Measurements from ENCODE around the gene LHX5.

The LHX5 gene

DNA sequence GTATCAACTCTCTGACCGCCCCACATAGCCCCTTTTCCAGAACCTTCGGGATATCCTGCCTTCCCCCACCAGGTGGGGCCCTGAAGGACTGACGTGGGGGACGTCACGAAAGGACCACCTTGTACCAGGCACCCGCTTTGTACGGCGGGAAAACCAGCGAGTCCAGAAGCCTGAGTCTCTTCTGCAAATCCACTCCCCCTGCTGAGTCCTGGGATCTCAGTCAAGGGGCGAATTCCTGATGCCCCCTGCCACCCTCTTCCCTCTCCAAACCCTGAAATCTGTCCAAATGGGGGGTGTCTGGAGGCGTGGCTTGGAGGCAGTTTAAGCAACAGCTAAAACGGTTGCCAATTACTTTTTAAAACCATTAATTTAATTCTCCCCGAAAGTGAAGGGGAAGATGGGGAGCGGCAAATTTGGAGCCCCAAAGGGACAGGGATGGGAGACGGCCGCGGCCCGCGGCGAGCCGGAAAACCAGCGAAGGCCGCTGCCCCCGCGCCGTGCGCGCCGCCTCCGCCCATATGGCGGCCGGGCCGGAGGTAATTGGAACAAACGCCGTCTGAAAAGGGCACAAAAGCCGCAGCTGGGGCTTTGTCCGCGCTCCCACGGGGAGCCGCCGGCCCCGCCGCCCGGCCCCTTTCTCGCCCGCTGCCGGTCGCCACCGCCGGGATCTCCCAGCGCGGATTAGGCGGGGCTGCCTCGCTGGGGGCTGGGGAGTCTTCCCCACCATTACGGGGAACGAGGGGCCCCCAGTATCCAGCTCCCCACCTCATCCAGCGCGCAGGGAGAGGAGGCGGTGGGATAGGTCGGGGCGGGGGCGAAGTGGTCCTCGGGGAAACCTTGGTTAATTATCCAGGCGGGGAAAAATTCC lies 6.6 kb downstream of the LHX5 start:
- DNase-seq: no peak

DNA sequence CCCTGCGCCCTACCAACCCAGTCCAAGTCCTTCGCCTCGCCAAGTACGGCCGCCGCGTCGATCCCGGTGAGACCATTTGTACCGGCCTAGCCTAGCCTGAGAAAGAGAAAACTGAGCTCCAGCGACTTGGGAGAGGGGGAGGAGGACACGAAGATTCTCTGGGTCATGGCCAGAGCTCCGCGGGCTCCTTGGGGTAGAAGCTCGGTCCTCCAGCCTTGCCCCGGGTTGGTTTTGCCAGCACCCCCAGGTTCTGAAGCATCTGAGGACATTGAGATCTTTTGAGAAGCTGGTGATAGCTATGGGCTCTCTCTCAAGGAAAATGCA lies 7.3 kb downstream of the LHX5 start:
- no peak for DNase-seq

GRCh38 chr12:113463746-113464451 lies 7.8 kb downstream of the LHX5 start:
- DNase-seq: no peak

GRCh38 chr12:113462998-113463745 lies 8.5 kb downstream of the LHX5 start:
- DNase-seq: no peak

DNA sequence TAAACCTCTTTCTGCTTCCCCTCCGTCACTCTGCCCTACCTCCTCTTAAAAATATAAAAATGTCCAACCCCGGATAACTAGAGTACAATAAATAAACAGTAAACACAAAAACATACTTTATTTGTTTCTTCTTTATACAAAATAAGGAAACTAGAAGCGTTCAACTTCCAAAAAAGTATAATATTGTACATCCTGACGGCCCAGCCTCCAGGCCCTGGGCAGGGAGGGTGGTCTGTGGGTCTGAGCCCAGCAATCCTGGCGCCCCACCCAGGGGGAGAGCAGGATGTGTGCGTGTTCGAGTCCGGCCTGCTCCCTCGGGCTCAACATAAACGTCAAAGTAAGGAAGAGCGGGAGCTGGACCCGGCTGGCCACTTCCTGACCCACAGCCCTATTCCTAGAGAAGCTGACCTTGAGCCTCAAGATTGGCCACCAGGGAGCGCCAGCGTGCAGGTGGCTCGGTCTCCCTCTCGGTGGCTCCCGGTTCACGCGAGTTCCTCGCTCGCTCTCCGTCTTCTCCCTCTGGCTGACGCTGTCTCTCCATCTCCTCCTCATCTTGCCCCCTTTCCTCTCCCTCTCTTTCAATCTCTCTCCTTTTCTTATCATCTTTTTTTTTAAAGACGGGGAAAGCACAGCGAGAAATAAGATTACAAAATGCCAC lies 9.4 kb downstream of the LHX5 start:
- peak; percentile 83 for DNase-seq

DNA sequence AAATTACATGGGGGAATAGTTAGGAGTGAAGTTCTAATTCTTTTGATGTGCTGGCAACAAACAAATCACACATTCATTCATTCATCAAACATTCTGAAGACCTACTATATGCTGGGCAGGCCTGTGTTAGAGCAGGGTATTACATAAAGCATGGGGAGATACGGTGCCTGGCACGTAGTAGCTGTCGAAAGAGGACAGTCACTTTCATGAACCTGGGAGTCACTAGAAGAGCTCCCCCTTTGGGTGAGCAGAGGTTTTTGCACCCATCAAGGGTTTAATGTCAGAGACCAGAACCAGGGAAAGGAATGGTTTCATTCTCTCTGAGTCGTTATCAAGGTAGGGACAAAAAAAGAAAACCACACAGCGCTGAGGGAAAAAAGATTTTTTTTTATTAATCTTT lies 10.0 kb downstream of the LHX5 start:
- peak; percentile 74 for DNase-seq

DNA sequence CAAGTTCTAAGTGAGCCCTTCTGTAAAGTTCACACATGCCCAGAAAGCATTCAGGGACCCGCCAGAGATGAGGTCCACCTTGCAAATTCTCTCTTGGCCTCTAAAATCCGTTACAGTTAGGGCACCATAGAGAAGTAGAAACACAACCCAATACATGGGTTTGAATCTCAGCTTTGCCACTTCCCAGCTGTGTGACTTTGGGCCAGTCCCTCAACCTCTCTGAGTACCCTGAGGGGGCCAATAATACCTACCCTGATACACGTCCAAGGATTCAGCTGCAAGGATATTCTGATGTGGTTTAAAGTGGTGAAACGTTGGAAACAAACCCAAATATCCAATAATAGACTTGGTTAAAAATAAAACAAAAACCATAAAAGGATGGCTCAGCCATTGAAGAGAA lies 11.7 kb downstream of the LHX5 start:
- no peak for DNase-seq

GRCh38 chr12:113457710-113458109 lies 14.0 kb downstream of the LHX5 start:
- no peak for DNase-seq

- DNase-seq: no peak
Observed at GRCh38 chr12:113457185-113457584, 14.5 kb downstream of the LHX5 start.

GRCh38 chr12:113456761-113457160 lies 14.9 kb downstream of the LHX5 start:
- DNase-seq: no peak

DNA sequence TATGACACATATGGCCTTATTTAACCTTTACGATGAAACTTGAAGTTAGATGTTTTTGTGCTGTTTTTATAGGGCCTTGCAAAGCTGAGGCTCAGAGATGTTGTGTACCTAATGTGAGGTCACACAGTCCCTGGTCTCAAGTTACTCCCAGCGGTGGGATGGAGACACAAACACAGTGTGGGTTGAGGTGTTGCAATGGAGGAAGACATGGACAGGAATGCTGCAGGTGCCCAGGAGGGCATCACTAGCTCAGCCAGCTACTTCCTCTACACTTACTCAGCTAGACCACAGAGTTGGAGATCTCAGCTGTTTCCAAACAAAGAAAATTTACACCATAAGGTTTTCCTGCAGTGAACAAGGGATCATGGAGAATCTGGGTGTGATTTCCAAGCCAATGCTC lies 15.5 kb downstream of the LHX5 start:
- no peak for DNase-seq

DNA sequence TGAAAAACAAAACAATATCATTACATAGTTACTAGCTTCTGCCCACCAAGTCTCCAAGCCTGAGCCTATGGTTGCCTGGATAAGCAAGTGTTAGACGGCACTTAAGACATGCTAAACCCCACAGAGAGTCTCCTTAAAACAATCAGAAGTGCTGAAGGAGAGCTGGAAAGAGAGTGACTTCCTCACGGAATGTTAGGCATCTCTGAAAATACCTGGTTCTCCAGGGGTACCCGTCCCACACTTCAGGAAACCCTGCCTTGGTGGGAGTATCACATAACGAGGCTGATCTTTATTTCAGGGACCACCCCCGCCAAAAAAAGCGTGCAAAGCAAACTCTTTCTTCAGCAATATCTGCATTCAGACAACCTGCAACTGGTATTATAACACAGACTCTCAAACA lies 18.3 kb downstream of the LHX5 start:
- no peak for DNase-seq

DNA sequence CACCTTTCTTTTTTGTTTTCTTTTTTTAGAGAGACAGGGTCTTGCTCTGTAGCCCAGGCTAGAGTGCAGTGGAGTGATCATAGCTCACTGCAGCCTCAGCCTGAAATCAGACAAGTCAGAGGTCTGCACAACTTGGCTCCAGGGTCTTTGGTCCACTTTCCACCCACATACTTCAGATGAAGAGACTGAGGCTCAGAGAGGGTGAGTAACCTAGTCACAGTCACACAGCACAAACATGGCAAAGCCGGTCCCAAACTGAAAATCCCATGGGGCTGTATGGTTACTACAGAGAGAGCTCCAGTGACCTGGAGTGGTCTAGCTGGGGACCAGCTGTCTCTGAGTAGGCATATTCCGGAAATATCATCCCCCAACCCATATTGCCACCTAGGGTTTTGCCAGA lies 19.2 kb downstream of the LHX5 start:
- no peak for DNase-seq

- no peak for DNase-seq
Observed at GRCh38 chr12:113449839-113450238, 21.8 kb downstream of the LHX5 start.

DNA sequence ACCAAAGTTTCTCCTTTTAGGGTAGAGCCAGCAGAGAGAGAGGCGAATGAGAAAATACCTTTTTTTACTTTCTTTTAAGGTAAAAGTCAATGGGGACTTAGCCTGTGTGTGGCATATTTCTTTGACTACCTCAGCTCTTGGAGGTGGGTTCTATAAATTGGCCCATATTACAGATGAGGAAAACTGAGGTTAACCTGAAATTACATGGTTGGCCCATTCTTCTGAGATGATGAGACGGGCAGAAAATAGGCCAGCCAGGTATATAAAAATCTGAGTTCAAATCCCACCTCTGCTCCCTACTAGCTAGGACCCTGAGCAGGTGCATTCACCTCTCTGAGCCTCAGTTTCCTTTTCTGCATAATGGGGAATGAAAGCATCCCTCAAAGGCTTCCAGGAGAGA lies 22.4 kb downstream of the LHX5 start:
- no peak for DNase-seq

GRCh38 chr12:113448873-113449272 lies 22.8 kb downstream of the LHX5 start:
- no peak for DNase-seq

DNA sequence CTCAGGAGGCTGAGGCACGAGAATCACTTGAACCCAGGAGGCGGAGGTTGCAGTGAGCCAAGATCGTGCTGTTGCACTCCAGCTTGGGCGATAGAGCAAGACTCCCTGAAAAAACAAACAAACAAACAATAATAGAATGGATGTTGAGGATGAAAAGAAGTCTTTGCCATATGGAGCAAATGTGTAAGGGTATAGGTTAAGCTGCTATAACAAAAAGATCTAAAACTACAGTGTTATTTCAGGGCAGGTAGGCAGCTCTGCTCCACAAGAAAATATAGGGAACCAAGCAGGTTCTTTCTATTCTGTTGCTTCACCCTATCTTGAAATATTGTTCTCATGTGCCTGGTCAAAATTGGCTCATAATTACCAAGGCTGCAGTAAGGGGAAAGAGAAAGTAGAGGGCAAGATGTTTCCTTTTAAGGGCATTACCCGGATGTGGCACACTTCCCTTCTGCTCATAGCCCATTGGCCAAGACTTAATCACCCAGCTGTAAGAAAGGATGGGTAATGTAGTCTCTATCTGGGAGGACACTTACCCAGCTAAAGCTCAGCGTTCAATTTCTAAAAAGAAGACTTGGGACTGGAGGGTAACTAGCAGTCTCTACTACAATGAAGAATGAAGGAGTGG lies 26.0 kb downstream of the LHX5 start:
- peak; percentile 60 for DNase-seq

DNA sequence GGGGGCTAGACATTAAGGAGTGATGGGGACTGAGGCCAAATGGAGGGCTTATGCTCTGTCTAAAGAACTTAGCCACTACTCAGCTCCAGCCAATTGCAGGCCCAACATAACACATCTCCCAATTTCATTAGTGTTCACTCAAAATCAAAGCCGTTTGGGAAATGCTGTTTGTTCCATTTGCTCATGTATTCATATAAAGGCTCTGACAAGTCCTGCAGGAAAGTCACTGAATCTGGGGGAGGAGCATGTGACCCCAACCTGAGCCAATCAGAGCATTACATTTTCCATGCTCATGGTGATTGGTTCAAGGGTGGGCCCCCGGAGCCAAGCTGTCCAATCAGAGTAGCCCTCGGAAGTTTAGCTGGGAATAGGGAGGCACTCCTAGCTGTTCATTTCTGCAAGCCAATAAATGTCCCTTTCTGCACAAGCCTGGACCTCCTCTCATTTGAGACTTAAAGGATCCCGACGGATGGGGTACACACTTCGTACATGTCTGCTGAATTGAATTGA lies 28.6 kb downstream of the LHX5 start:
- no peak for DNase-seq

DNA sequence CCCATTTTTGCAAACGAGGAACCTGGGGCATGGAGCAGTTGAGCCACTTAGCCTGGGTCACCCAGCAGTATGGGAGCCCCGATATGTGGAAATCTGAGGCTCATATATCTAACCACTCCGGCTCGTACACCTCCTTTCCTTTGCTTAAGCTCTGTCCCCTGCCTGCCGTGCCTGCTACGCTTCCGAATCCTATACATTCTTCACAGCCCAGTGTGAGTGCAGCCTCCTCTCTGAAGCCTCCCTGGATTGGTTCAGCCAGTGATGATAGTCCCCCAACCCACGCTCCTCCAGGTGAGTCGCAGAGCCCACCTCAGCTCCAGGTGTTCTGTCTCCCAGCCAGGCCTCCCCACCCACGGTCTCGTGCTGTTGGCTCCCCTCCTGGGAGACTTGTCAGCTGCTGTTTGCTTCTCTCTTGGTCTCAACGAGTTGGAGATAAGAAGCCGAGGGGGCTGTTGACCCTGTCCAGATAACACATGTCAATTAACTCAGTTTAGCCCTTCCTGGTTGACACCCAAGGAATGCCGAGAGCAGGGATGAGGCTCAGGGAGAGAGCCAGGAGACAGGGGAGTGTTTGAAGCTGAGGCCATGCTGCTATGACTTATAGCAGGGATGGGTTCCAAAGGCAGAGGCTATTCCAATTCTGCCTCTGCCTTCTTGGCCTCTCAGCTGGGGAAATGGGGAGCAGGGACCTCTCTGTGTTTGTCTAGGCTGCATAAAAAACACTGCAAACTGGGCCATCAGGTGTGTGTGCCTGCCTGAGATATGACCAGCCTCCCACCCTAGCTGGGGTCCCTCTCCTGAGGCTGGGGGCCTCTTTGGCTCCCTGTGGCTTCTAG lies 30.5 kb downstream of the LHX5 start:
- no peak for DNase-seq

DNA sequence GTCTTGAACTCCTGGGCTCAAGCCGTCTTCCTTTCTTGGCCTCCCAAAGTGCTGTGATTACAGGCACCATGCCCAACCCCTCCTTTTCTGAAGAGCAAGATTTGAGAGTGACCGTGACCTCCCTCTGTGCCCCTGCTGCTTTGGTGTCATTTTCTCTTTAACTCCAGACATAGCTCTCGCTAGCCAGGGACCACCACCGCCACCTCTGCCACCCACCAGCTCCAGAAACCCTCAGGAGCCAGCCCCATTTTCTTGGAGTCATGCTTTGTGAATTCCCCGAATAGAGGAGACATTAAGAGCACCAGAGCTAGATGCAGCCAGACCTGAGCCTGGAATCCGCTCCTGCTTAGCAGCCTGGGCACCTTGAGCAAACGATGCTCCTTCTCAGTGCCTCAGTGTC lies 31.3 kb downstream of the LHX5 start:
- DNase-seq: no peak

GRCh38 chr12:113439606-113440030 lies 32.1 kb downstream of the LHX5 start:
- peak; percentile 56 for DNase-seq

DNA sequence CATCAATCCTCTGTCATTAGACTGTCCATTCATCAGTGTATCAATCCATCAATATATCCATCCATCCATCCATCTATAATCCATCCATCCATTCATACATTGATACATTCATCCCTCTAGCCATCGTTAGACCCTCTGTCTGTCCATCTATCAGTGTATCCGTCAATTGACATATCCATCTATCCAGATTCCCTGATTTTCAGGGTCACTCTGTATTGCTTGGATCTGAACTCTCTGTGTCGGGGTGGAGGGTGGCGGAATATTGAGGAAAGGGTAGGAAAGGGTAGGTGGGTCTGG lies 32.4 kb downstream of the LHX5 start:
- no peak for DNase-seq
